ENCODE data around the gene PRKCQ.
"Not testable (repeated sequence)": the region's sequence is repeated elsewhere in the genome, so short reads cannot be mapped to it uniquely, and the experiment has no call there.

The PRKCQ gene

DNA sequence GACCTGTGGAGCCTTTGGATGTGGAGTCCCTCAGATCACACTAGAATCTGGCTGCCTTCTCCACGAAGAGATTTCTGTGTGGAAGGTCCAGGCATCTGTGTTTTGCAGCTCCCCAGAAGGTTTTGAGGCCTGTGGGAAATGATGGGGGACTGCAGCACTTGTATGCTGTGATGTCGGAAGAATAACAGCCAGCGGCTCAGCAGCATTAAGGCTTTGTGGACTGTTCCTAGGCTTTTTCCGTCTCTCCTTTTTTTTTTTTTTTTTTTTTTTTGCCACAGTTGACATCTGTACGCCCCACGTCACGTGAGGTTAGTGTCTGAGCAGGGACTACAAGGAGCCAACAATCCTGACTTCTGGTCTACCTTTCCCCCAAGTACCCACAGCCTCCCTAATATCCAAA, 196.0 kb downstream of the PRKCQ start:
- no peak for DNase-seq (ENCODE audit: low spot score)

- peak; percentile 81 for DNase-seq (ENCODE audit: low spot score)
These were observed 196.8 kb downstream of the PRKCQ start for GRCh38 chr10:6383096-6383812.

- DNase-seq (ENCODE audit: low spot score): peak; percentile 78
These were observed 198.0 kb downstream of the PRKCQ start for GRCh38 chr10:6382081-6382480.

- not testable (repeated sequence) for DNase-seq (ENCODE audit: low spot score)
These were observed 199.6 kb downstream of the PRKCQ start for GRCh38 chr10:6380478-6380877.

DNA sequence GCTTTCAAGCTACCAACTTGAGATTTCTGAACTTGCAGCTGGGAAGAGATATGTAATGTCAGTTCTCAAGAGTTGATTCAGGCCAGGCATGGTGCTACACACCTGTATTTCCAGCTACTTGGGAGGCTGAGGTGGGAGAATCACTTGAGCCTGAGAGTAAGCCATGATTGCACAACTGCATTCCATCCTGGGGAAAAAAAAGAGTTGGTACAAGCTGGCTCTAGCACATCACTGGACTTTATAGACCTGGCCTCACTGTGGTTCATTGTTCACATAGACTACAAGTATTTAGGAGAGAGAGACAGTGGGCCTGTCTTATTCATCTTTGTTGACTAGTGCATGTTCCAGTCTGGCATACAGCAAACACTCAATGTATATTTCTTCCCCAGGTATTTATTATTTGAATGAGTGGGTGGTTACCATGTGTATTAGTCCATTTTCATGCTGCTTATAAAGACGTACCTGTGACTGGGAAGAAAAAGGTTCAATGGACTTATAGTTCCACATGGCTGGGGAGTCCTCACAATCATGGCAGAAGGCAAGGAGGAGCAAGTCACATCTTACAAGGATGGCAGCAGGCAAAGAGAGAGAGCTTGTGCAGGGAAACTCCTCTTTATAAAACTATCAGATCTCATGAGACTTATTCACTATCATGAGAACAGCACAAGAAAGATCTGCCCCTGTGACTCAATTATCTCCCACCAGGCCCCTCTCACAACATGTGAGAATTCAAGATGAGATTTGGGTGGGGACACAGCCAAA, 200.9 kb downstream of the PRKCQ start:
- no peak for DNase-seq (ENCODE audit: low spot score)
